ENCODE measurements around the gene PHACTR1.

The PHACTR1 gene

DNA sequence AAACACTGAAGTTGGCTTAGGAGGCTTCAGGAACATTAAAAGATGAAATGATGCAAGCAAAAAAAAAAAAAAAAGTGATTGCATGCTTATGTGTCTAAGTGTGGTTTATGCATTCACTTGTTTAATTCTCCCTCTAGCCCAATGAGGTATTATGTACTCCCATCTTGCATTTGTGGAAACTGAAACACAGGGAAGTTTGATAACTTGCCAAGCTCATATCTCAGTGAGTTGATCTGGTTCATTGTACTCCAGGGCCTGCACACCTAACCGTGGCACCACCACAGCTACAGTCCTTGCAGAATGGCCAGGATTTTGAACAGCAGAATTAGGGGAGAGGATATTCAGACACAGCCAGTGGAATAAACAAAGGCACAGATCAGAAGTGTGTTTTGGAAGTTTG, 360.6 kb downstream of the PHACTR1 start:
- TF ChIP-seq TCF12 (IDR thresholded peaks at IDR 0.05; ENCODE audit: low read depth) (no peak), NFIC (IDR thresholded peaks at IDR 0.05) (no peak), RAD21 (IDR thresholded peaks at IDR 0.05; ENCODE audit: low read depth) (no peak), TEAD4 (IDR thresholded peaks at IDR 0.05) (no peak), EP300 (IDR thresholded peaks at IDR 0.05; ENCODE audit: borderline replicate concordance) (no peak), FOXM1 (IDR thresholded peaks at IDR 0.05; ENCODE audit: borderline replicate concordance, low read depth) (no peak), EGR1 (IDR thresholded peaks at IDR 0.05) (no peak), YY1 (IDR thresholded peaks at IDR 0.05; ENCODE audit: low read depth) (no peak), ZBTB7A (IDR thresholded peaks at IDR 0.05; ENCODE audit: low read depth) (no peak), CEBPB (IDR thresholded peaks at IDR 0.05) (no peak), CREB1 (IDR thresholded peaks at IDR 0.05; ENCODE audit: low read depth) (no peak), TAF1 (IDR thresholded peaks at IDR 0.05; ENCODE audit: low read depth) (no peak)
- TF ChIP-seq, protein P1, sequence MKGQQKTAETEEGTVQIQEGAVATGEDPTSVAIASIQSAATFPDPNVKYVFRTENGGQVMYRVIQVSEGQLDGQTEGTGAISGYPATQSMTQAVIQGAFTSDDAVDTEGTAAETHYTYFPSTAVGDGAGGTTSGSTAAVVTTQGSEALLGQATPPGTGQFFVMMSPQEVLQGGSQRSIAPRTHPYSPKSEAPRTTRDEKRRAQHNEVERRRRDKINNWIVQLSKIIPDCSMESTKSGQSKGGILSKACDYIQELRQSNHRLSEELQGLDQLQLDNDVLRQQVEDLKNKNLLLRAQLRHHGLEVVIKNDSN (IDR thresholded peaks at IDR 0.05) = no peak
- TF ChIP-seq, protein P2, sequence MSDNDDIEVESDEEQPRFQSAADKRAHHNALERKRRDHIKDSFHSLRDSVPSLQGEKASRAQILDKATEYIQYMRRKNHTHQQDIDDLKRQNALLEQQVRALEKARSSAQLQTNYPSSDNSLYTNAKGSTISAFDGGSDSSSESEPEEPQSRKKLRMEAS (IDR thresholded peaks at IDR 0.05) = no peak
- TF ChIP-seq, protein P3, sequence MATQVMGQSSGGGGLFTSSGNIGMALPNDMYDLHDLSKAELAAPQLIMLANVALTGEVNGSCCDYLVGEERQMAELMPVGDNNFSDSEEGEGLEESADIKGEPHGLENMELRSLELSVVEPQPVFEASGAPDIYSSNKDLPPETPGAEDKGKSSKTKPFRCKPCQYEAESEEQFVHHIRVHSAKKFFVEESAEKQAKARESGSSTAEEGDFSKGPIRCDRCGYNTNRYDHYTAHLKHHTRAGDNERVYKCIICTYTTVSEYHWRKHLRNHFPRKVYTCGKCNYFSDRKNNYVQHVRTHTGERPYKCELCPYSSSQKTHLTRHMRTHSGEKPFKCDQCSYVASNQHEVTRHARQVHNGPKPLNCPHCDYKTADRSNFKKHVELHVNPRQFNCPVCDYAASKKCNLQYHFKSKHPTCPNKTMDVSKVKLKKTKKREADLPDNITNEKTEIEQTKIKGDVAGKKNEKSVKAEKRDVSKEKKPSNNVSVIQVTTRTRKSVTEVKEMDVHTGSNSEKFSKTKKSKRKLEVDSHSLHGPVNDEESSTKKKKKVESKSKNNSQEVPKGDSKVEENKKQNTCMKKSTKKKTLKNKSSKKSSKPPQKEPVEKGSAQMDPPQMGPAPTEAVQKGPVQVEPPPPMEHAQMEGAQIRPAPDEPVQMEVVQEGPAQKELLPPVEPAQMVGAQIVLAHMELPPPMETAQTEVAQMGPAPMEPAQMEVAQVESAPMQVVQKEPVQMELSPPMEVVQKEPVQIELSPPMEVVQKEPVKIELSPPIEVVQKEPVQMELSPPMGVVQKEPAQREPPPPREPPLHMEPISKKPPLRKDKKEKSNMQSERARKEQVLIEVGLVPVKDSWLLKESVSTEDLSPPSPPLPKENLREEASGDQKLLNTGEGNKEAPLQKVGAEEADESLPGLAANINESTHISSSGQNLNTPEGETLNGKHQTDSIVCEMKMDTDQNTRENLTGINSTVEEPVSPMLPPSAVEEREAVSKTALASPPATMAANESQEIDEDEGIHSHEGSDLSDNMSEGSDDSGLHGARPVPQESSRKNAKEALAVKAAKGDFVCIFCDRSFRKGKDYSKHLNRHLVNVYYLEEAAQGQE (IDR thresholded peaks at IDR 0.05; ENCODE audit: low read depth) = no peak

DNA sequence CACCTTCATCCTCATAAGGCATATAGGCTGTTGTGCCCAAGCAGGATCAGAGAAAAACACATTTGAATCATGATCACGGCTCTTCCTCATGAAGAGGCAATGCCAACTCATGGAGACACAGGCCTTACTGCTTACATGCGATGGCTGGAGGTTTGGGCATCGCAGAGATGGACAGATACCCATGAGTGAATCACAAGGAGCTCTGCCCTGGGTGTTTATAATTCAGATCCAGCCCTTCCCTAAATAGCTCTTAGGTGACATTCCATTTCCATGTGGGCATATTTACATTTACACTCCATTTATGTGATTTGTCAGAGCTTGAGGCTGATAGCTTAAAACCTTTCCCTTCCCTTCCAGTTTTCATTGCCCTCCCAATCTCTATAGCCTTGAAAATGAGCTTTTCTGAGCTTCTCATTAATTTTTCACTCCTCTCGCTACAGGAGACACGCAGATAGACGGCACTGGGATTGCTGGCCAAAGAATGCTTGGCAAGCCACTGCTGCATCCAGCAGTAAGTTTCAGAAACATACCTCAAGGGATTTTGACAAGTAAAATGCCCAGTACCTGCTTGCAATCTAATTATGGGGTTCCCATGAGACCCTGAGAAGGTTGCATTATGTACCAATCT, 362.6 kb downstream of the PHACTR1 start:
- TF ChIP-seq, protein P1 (IDR thresholded peaks at IDR 0.05) = no peak
- TF ChIP-seq, protein P3 (IDR thresholded peaks at IDR 0.05; ENCODE audit: low read depth) = no peak
- TF ChIP-seq EP300 (IDR thresholded peaks at IDR 0.05; ENCODE audit: borderline replicate concordance) = no peak
- no peak for TF ChIP-seq TEAD4 (IDR thresholded peaks at IDR 0.05)
- TF ChIP-seq CREB1 (IDR thresholded peaks at IDR 0.05; ENCODE audit: low read depth) = no peak
- TF ChIP-seq TCF12 (IDR thresholded peaks at IDR 0.05; ENCODE audit: low read depth) = no peak
- no peak for TF ChIP-seq ZBTB7A (IDR thresholded peaks at IDR 0.05; ENCODE audit: low read depth)
- TF ChIP-seq NFIC (IDR thresholded peaks at IDR 0.05) = no peak
- TF ChIP-seq RAD21 (IDR thresholded peaks at IDR 0.05; ENCODE audit: low read depth) = no peak
- no peak for TF ChIP-seq YY1 (IDR thresholded peaks at IDR 0.05; ENCODE audit: low read depth)
- TF ChIP-seq, protein P2 (IDR thresholded peaks at IDR 0.05) = no peak
- no peak for TF ChIP-seq FOXM1 (IDR thresholded peaks at IDR 0.05; ENCODE audit: borderline replicate concordance, low read depth)
- TF ChIP-seq EGR1 (IDR thresholded peaks at IDR 0.05) = no peak
- no peak for TF ChIP-seq TAF1 (IDR thresholded peaks at IDR 0.05; ENCODE audit: low read depth)
- no peak for TF ChIP-seq CEBPB (IDR thresholded peaks at IDR 0.05)

DNA sequence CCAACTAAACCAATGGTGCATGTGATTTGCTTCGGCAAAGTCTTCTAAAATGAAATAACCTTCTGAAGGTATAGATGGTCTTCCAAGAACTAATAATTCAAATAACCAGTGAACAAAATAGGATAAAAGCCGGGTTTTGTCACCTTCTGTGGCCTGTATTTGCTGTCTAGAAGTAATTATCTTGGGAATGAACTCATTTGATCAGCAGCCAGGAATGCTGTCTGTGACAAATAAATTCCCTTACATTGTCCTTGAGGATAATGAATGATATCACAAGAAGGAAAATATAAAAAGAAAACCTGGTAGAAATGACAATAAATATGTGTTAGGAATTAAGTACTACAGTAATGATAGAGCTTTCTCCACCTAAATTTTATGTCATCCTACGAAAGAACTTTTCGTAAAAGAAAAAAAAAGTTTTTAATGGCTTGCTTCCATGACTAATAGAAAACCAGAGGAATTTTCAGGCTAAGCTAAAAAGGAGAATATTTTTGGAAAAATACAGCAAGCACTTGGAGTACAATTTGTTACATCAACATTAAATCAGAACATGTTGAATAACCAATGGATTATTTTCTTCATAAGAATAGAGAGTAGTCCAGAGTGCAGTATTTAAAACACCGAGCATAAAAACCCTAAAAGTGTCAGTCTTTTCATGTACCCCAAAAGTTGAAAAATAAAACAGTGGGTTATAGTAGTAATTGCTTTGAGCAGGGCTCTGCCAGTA, 364.1 kb downstream of the PHACTR1 start:
- TF ChIP-seq CREB1 (IDR thresholded peaks at IDR 0.05; ENCODE audit: low read depth) (no peak), NFIC (IDR thresholded peaks at IDR 0.05) (no peak), EP300 (IDR thresholded peaks at IDR 0.05; ENCODE audit: borderline replicate concordance) (no peak), FOXM1 (IDR thresholded peaks at IDR 0.05; ENCODE audit: borderline replicate concordance, low read depth) (no peak), YY1 (IDR thresholded peaks at IDR 0.05; ENCODE audit: low read depth) (no peak), EGR1 (IDR thresholded peaks at IDR 0.05) (no peak), RAD21 (IDR thresholded peaks at IDR 0.05; ENCODE audit: low read depth) (no peak), CEBPB (IDR thresholded peaks at IDR 0.05) (no peak), TCF12 (IDR thresholded peaks at IDR 0.05; ENCODE audit: low read depth) (no peak), TAF1 (IDR thresholded peaks at IDR 0.05; ENCODE audit: low read depth) (no peak), TEAD4 (IDR thresholded peaks at IDR 0.05) (no peak)
- TF ChIP-seq, protein P2 (IDR thresholded peaks at IDR 0.05) = no peak

DNA sequence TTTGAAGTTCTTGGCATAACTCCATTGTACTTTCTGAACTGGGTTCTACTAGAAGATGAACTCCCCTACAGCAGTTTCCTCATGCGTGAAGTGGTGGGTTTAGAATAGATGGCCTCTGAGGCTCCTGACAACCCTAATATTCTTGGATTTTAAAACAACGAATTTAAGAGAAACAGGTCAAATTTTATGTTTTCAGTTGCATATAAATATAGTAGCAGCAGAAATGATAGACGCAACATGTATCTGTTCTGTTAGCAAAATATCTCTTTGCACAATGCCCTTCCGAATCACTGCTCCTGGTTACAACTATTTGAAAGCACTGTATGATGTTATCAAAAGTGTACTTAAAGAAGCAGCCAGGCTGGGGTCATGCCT, 364.6 kb downstream of the PHACTR1 start:
- TF ChIP-seq, protein P1 (IDR thresholded peaks at IDR 0.05) = no peak
- no peak for TF ChIP-seq EGR1 (IDR thresholded peaks at IDR 0.05)
- TF ChIP-seq EP300 (IDR thresholded peaks at IDR 0.05; ENCODE audit: borderline replicate concordance) = no peak
- TF ChIP-seq CREB1 (IDR thresholded peaks at IDR 0.05; ENCODE audit: low read depth) = no peak
- TF ChIP-seq CEBPB (IDR thresholded peaks at IDR 0.05) = no peak
- no peak for TF ChIP-seq TEAD4 (IDR thresholded peaks at IDR 0.05)
- TF ChIP-seq, protein P3 (IDR thresholded peaks at IDR 0.05; ENCODE audit: low read depth) = no peak
- no peak for TF ChIP-seq FOXM1 (IDR thresholded peaks at IDR 0.05; ENCODE audit: borderline replicate concordance, low read depth)
- TF ChIP-seq NFIC (IDR thresholded peaks at IDR 0.05) = no peak

All from Ishikawa (cell line).